Measurements from ENCODE around the gene ROCK2.
A peak's percentile ranks its signal among the peaks of the same experiment; 100 is the strongest.

ROCK2 gene

GRCh38 chr2:11344342-11344955 lies at the start of gene ROCK2:
Gene ROCK2, minus strand, starts transcription at chr2:11344636. Its CDS starts 500 bp downstream, at chr2:11344136.
- peak; percentile 33 for DNase-seq

DNA sequence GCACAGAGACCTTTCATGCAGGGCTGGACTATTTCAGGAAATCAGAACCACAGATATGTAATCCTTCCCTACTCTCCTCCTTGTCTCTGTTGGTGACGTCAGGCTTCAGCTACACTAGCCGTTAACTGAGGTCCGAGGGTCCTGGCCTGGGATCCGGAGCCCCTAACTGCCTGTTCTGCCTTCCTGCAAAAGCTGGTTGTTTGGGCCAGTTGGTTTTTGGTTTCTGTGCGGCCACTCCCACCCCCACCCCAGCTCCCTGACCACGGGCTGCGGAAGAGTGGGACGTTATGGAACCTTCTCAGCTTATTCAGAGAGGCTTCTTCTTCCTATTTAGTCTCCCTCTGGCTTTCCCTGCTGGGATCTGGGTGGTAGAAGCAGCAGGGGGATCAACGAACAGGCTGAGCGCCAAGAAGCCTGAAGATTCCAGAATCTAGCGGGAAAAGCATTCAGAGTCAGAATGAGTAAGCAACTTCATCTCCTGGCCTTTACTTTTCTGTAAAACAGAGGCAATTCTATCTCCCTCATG lies 49.3 kb upstream of the ROCK2 start:
- DNase-seq, result no peak

DNA sequence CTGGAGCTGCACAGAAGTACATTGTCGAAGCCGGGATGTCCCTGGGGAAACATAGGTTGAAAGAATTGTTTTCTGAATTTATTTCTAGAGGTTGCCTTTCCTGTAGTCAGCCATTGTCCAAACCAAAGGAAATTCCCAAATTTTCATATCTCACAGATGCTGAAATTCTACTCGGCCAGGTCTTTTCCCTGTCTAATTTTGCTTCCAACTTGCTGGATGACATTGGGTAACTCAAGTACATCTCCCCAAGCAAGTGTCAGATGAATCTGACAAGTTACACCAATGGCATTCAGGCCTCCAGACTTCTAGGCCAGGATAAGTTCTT lies 47.5 kb upstream of the ROCK2 start:
- DNase-seq, result no peak

DNA sequence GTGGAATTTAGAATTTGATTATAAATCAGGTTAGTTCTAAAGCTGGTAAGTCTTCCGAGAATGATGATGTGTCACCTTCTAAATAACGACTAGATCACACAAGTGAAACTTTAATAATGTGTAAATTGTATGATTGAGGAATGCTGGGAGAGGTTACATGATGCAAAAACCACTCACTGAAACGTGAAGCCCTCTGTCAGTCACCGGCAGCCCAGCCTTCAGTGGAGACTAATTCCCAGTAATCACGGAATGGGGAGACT lies 45.9 kb upstream of the ROCK2 start:
- DNase-seq, result no peak

DNA sequence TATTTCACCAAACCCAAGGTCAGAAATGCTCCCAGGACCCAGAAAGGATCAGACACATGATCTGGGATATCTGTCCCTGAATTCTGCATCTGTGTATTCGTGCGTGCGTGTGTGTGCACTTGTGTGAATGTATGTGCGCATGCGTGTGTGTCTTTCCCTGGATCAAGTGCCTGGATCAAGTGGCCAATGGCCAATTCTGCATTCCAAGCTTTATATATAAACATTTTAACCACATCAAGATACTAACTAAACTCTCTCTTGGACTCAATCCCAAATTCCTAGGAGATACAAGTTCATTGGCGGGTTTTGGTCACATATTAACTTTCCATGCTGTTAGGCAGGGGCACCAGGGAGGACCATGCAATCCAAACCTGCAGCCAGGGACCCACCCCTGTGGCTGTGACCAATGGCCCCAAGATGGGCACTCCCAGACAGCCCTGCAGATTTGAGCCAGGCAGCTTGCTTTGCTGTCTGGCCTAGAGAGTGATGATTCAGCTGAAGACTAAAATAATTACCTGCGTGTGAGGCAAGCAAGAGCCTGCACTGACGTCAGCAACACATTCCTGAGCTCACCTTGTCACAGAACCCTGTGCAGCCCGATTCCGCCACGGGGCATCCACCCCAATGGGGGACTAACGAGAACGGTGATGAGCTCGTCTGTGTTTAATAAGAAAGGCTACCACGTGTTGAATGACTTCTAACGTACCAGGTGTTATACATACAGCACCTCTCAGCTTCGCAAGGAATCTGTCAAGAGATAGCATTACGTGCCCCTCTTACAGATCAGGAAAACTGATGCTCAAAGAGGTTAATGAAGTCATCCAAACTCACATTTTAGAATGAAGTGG lies 45.3 kb upstream of the ROCK2 start:
- no peak for DNase-seq

DNA sequence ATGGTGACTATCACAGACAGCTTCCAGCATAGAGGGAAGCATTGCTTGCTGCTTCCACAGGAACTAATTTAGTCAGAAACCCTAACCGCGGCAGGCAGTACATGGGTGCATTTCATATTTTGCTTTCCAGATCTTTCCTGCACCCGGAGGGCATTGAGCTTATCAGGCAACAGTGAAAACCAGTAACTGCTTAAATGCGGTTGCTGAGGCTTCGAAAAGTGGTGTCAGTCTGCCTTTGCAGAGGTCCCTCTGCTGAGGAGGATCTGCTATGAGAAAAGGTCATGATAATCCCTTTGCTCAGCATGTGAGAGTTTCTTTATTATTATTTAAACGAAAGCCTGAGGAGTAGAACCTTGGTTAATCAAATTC lies 44.6 kb upstream of the ROCK2 start:
- no peak for DNase-seq

DNA sequence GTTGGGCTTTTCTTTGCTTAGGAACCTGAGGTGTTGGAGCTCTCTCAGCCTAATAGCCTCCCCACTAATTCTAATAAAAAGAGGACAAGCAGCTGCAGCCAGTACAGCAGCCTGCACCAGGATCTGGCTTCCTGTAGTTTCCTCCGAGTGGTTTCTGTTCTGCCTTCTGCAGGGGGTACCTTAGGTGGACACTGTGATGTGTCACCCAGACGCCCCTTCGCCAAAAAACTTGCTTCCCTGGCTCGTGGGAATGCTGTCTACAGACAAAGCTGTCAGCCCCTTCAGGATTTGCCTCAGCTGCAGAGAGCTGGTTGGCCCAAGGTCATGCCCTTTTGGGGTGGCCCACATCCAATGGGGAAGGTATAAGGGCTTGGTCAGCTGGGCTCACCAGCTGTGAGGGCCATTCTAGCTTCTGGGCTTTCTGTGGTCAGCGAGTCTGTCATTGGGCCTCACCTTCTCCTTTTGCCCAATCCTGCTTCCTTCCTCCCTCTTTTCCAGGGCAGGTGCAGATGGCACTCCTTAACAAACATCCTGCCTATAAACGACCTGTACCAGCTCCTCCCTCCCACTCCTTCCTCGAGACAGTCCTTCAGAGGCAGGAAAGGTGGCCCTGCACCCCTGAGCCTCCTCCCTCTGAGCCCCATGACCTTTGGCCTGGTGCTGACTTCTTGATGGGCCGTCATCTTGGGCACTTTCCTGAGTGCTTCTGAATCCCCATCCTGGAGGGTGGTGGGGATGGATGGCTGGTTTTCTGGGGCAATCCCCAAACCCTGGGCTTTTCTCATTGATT lies 44.0 kb upstream of the ROCK2 start:
- no peak for DNase-seq

- peak; percentile 60 for DNase-seq
These were observed 43.4 kb upstream of the ROCK2 start for GRCh38 chr2:11387843-11388242.

DNA sequence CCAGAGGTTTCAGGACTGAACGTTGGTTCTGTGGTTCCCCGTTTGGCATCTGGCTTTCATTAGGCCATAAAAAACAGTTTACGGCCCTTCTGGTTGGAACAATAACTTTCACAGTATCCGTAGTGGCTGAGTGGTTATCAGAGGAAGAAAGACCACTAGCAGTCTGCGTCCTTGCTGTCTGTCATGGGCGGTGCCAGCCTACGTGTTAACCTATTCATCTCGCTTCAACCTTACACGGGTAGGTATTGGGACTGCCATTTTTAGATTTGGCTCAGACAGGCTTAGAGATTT lies 42.6 kb upstream of the ROCK2 start:
- no peak for DNase-seq

- no peak for DNase-seq
These were observed 41.4 kb upstream of the ROCK2 start for GRCh38 chr2:11385847-11386246.

DNA sequence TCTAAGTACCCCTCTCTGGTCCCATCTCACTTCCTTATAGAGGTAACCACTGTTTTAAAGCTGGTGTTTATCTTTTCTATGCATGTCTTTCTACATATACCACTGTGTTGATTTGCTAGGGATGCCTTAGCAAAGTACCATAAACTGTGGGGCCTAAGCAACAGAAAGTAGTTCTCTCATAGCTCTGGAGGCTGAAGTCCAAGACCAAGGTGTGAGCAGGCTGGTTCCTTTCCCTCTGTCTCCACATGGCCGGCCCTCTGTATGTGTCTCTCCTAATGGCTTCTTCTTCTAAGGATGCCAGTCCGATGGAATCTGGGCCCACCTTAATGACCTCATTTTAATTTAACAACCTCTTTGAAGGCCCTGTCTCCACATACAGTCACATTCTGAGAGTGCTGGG lies 40.8 kb upstream of the ROCK2 start:
- no peak for DNase-seq

DNA sequence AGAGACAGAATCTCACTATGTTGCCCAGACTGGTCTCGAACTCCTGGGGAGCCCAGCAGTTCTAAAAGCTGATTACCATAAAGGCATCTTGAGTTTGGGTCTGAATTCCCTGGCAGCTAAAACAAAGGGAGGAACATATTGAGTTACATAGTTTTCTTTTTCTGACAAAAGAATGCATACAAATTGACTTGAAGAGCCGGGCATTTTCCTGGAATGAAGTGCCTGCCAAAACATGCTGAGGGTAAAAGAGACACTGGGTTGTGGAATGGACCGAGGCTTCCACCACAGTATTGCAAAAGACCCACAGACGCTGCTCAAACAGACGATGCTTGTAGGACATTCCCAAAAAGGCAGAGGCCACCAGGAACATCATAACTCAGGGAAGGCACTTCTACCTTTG lies 35.1 kb upstream of the ROCK2 start:
- no peak for DNase-seq

DNA sequence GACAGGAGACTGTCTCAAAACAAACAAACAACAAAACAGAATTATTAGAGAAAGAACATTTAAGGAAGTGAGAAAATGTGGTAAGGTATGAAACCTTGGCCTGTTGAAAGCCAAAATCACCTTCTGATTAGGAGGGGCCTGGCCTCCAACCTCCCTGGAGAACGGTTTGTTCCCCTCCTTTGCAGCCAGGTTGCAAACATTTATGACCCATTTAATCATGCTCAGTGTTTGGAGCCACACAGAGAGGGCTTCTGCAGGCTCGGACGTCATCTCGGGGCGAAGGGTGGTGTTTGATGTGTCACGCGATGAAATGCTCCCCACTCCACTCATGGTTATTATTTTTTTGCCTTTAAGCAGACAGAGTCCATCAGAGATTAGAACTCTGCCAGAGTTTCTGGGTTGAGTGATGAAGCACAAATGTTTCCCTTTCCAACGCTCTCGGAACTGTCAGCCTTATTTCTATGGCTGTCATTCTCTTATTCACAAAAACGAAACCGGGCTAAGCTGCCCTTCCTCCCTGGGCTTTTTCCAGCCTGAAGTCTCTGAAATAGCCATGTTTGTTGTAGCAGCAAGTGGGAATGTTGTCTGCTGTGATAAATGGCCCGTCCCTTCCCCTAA lies 33.6 kb upstream of the ROCK2 start:
- DNase-seq, result no peak

- DNase-seq, result no peak
These were observed 31.6 kb upstream of the ROCK2 start for GRCh38 chr2:11376071-11376470.

- no peak for DNase-seq
These were observed 31.2 kb upstream of the ROCK2 start for GRCh38 chr2:11375689-11376027.

- DNase-seq, result no peak
These were observed 30.7 kb upstream of the ROCK2 start for GRCh38 chr2:11375025-11375688.

GRCh38 chr2:11373096-11373495 lies 28.7 kb upstream of the ROCK2 start:
- DNase-seq, result no peak

DNA sequence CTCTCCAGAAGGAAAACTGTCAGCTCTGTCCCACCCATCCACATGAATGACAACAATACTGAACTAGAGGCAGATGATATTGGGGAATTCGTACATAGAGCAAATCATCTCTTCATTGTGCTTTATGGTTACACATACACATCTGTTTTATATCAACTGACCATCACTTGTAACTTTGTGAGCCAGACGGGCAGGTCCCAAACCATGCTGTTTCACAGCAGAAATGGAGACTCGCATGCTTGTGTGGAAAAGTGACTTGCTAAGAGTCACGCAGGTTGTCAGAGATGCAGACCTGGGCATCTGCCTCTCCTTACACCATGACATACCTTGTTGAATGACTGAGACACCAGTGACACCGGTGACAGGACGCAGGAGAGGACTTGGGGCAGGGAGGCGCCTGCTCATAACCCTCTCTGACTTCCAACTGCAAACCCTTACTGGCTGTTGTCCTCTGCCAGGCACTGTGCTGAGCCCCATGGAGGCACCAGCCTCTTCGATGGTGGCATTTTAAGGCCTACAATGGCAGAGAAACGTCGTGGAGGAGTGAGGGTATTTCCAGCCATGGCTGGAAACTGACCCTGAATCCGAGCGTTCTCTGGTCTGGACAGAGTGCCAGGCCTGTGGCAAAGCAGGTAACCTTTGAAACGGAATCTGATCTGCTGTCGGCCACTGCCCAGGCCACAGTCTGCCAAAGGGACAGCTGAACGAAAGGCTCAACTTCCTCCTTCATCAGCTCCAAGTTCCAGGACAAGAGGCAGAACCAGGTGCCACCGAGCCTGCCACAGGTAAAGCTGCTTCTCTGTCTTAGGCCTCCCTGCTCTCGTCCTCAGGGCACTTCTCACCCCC lies 26.9 kb upstream of the ROCK2 start:
- DNase-seq, result no peak

- no peak for DNase-seq
These were observed 26.1 kb upstream of the ROCK2 start for GRCh38 chr2:11370377-11371091.

DNA sequence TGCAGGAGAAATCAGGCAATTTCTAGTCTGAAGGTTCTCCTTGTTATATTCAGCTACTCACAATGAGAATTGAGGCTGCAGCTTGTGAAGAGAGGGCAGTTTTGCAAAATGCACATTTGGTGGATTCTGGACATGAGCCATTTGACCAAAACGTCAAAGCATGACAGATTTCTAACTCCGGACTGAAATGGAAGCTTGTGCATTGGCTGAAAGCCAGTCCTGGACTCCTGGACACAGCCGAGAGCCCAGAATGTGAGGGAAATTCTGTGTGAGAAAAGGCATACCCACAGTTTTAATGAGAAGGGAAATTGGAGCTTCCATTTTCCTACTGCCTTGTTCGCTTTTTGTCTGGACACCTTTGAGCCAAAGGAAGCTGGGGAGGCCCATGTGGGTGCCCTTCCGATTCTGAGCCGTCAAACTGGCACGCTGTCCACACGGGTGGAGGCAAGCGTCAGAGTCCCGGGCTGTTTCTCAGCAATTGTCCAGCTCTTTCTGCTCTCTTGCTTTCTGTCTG lies 23.7 kb upstream of the ROCK2 start:
- no peak for DNase-seq

DNA sequence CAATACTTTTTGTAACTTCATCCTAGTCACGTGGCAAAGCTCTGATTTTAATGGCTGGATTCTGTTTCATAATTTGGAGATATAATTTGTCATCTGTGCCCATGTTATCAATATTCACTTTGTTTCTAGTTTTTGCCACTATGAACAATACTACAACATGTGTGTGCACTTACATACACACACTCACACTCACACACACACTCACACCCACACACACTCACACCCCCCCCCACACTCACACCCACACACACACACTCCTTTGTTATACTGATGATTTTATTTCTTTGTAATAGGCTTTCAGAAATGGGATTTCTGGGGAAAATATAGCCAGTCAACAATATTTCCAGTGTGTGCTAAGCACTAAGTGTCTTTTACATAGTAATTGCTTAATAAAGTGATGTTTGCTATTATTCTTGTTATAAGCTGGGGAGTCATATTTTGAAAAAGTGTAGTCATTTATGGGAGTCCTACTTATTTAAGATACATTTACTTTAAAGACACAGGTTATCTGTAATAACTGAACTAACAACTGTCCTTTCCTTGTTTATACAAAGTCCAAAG lies 22.8 kb upstream of the ROCK2 start:
- DNase-seq, result no peak

Measured in NCI-H748 treated with DMSO at 0.1 percent for 48 hours (cell line).